ENCODE measurements around the gene LYG1. TPM values are rescaled to one million over a fixed set of nuclear protein-coding genes. Genes with fewer than 3 reads are reported as not detected.
"Not testable (repeated sequence)": the region's sequence is repeated elsewhere in the genome, so short reads cannot be mapped to it uniquely, and the experiment has no call there.

LYG1 gene
- total and polyA plus RNA-seq, 9 of the 15 experiments (the other 6 are each of a cell fraction or from before 2014, with no cell fraction given) = 0.64 to 2.6 (median 1.2) TPM

DNA sequence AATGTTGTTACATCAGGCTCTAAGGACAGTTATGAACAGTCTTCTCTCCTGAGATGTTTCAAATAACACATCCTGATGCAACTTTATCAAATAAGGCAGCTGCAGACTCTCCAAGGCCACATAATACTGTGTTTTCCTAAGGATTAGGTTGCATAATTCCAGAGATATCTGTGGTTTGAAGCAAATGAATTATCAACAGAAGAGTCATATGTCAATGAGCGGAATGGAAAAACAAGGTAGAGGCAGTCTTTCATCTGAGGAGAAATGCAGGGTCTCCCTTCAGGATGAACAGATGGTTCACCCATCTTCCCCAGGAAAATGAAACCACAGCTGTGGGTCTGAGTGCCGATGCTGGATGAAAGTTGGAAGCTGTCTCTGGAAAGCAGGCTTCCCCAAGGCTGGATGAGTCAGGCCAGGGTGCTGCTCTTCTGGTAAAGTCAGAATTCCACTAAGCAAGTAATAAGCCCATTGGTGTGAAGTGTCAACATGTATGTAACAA is 22.2 kb downstream of the LYG1 start:
- ChIA-PET CTCF (ENCODE audit: low intra/inter-chr PET ratio) (no interaction called here), POLR2A (no interaction called here)
- no peaks in the 10 kb centered on the region for H3K9me3 ChIP-seq (replicated peaks; ENCODE audit: control insufficient read depth, insufficient read depth, low read depth, low read length)
- no peaks in the 10 kb centered on the region for H3K27me3 ChIP-seq (ENCODE audit: control insufficient read depth in 2 of 2, insufficient read depth in 2 of 2, low read length in 2 of 2)
- peak; percentile 31 for TF ChIP-seq TCF3 (CRISPR knock-in tag; IDR thresholded peaks at IDR 0.05)
- TF ChIP-seq, protein P1, sequence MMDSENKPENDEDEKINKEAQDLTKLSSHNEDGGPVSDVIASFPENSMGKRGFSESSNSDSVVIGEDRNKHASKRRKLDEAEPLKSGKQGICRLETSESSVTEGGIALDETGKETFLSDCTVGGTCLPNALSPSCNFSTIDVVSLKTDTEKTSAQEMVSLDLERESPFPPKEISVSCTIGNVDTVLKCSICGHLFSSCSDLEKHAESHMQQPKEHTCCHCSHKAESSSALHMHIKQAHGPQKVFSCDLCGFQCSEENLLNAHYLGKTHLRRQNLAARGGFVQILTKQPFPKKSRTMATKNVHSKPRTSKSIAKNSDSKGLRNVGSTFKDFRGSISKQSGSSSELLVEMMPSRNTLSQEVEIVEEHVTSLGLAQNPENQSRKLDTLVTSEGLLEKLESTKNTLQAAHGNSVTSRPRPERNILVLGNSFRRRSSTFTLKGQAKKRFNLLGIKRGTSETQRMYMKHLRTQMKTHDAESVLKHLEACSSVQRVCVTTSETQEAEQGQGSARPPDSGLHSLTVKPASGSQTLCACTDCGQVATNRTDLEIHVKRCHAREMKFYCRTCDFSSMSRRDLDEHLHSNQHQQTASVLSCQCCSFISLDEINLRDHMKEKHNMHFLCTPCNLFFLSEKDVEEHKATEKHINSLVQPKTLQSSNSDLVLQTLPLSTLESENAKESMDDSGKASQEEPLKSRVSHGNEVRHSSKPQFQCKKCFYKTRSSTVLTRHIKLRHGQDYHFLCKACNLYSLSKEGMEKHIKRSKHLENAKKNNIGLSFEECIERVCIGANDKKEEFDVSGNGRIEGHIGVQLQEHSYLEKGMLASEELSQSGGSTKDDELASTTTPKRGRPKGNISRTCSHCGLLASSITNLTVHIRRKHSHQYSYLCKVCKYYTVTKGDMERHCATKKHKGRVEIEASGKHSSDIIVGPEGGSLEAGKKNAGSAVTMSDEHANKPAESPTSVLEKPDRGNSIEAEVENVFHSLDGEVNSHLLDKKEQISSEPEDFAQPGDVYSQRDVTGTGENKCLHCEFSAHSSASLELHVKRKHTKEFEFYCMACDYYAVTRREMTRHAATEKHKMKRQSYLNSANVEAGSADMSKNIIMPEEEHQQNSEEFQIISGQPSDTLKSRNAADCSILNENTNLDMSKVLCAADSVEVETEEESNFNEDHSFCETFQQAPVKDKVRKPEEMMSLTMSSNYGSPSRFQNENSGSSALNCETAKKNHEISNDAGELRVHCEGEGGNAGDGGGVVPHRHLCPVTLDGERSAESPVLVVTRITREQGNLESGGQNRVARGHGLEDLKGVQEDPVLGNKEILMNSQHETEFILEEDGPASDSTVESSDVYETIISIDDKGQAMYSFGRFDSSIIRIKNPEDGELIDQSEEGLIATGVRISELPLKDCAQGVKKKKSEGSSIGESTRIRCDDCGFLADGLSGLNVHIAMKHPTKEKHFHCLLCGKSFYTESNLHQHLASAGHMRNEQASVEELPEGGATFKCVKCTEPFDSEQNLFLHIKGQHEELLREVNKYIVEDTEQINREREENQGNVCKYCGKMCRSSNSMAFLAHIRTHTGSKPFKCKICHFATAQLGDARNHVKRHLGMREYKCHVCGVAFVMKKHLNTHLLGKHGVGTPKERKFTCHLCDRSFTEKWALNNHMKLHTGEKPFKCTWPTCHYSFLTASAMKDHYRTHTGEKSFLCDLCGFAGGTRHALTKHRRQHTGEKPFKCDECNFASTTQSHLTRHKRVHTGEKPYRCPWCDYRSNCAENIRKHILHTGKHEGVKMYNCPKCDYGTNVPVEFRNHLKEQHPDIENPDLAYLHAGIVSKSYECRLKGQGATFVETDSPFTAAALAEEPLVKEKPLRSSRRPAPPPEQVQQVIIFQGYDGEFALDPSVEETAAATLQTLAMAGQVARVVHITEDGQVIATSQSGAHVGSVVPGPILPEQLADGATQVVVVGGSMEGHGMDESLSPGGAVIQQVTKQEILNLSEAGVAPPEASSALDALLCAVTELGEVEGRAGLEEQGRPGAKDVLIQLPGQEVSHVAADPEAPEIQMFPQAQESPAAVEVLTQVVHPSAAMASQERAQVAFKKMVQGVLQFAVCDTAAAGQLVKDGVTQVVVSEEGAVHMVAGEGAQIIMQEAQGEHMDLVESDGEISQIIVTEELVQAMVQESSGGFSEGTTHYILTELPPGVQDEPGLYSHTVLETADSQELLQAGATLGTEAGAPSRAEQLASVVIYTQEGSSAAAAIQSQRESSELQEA (IDR thresholded peaks at IDR 0.05; ENCODE audit: low read depth) = no peak
- TF ChIP-seq FOXA3 (CRISPR knock-in tag; conservative IDR thresholded peaks at IDR 0.05 in 1 of 2, IDR thresholded peaks at IDR 0.05 in 1 of 2) = peak in 1 of 2 experiments; percentile 70; a peak in 2 of 4 replicates
- no peak for TF ChIP-seq CEBPG (CRISPR knock-in tag; IDR thresholded peaks at IDR 0.05)
- TF ChIP-seq CEBPG (tag; conservative IDR thresholded peaks at IDR 0.05 in 1 of 2, IDR thresholded peaks at IDR 0.05 in 1 of 2) = peak in 1 of 2 experiments; percentile 63; a peak in 2 of 4 replicates
- peak; percentile 58 for TF ChIP-seq CEBPB (tag; IDR thresholded peaks at IDR 0.05)
- TF ChIP-seq ESRRB (CRISPR knock-in tag; IDR thresholded peaks at IDR 0.05; ENCODE audit: borderline replicate concordance) = no peak
- H3K9me1 ChIP-seq (ENCODE audit: control insufficient read depth, insufficient read depth, low read length) = no peaks in the 10 kb centered on the region
- no peak overlapping the region for H3K4me2 ChIP-seq (ENCODE audit: insufficient read depth, low read length)
- no peaks in the 10 kb centered on the region; a peak in 1 of 5 replicates for H3K4me1 ChIP-seq (replicated peaks in 1 of 2; ENCODE audit: control insufficient read depth in 2 of 2, insufficient read depth in 2 of 2, low read length in 2 of 2)
- H2AFZ ChIP-seq (ENCODE audit: low read depth, low read length) = no peak overlapping the region
- H3K79me2 ChIP-seq (ENCODE audit: control insufficient read depth, insufficient read depth, low read length) = no peaks in the 10 kb centered on the region
- no peak for FAIRE-seq
- H3K36me3 ChIP-seq (ENCODE audit: control insufficient read depth, insufficient read depth, low read length) = no peaks in the 10 kb centered on the region
- in situ Hi-C loops (cut with MboI) (no loop called here), intact Hi-C loops (cut with micrococcal nuclease) (no loop called here)
- no peak overlapping the region for H3K9ac ChIP-seq (ENCODE audit: insufficient read depth in 1 of 2, low read depth in 2 of 2, low read length in 2 of 2)
- no peaks in the 10 kb centered on the region for H4K20me1 ChIP-seq (replicated peaks; ENCODE audit: control insufficient read depth, insufficient read depth, low read length)
- BruUV-seq (replicated peaks) = no TSS peak
- ATAC-seq = no peak
- WGBS (ENCODE audit: insufficient coverage, low coverage, missing lambda C conversion rate) = 13% methylated on average over 2 of the region's 2 CpGs
- no peak for DNase-seq (ENCODE audit: extremely low read depth in 1 of 4, low spot score in 3 of 4)
- no peak overlapping the region for H3K4me3 ChIP-seq
- H3K27ac ChIP-seq (ENCODE audit: extremely low read depth, low read depth, low read length) = no peak overlapping the region

DNA sequence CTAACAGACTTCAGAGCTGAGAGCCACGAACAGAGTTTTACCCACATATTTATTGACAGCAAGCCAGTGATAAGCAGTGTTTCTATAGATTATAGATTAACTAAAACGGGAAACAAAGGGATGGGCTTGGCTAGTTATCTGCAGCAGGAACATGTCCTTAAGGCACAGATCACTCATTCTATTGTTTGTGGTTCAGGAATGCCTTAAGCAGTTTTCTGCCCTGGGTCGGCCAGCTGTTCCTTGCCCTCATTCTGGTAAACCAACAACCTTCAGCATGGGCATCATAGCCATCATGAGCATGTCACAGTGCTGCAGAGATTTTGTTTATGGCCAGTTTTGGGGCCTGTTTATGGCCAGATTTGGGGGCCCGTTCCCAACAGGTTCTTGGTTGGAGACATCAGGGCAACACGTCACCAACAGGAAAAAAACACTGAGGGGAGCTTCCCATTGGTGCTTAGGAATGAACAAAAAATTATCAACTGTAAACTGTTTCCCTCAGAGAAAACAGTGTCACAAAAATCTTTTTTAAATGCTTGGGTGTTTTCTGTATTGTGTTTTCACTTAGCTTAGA is 22.7 kb downstream of the LYG1 start:
- FAIRE-seq = not testable (repeated sequence)

More for the DNA sequence above, 22.7 kb downstream of the LYG1 start:
- intact Hi-C loops (cut with micrococcal nuclease); DNase-seq (ENCODE audit: extremely low read depth in 1 of 4, low spot score in 3 of 4); CTCF ChIA-PET (ENCODE audit: low intra/inter-chr PET ratio); H4K20me1 ChIP-seq (replicated peaks; ENCODE audit: control insufficient read depth, insufficient read depth, low read length); H3K4me2 ChIP-seq (ENCODE audit: insufficient read depth, low read length); H3K9me3 ChIP-seq (replicated peaks; ENCODE audit: control insufficient read depth, insufficient read depth, low read depth, low read length); H2AFZ ChIP-seq (ENCODE audit: low read depth, low read length); BruUV-seq (replicated peaks); H3K36me3 ChIP-seq (ENCODE audit: control insufficient read depth, insufficient read depth, low read length); H3K79me2 ChIP-seq (ENCODE audit: control insufficient read depth, insufficient read depth, low read length); H3K9ac ChIP-seq (ENCODE audit: insufficient read depth in 1 of 2, low read depth in 2 of 2, low read length in 2 of 2); H3K4me3 ChIP-seq; in situ Hi-C loops (cut with MboI); ATAC-seq; H3K4me1 ChIP-seq (replicated peaks in 1 of 2; ENCODE audit: control insufficient read depth in 2 of 2, insufficient read depth in 2 of 2, low read length in 2 of 2); H3K9me1 ChIP-seq (ENCODE audit: control insufficient read depth, insufficient read depth, low read length); H3K27me3 ChIP-seq (ENCODE audit: control insufficient read depth in 2 of 2, insufficient read depth in 2 of 2, low read length in 2 of 2); H3K27ac ChIP-seq (ENCODE audit: extremely low read depth, low read depth, low read length): not testable (repeated sequence)
- POLR2A ChIA-PET = interaction anchor here (0.6 to 0.7 kb wide), 2 partner anchors 103 to 614 kb away, joined by 3 read pairs; no protein-coding TSS in a partner anchor
- WGBS (ENCODE audit: insufficient coverage, low coverage, missing lambda C conversion rate) = 13% methylated on average over 5 of the region's 5 CpGs
